ENCODE data around the gene C14orf93.

C14orf93 gene
- 15.9 to 18.9 reads per million in 2 donors for total RNA-seq

GRCh38 chr14:23009939-23010726, at the start of gene C14orf93:
Gene C14orf93 (minus strand): TSS chr14:23010143. CDS start chr14:22999023, 11,120 bp downstream.
- DNase-seq, result peak; percentile 55

- DNase-seq, result no peak
Measured at GRCh38 chr14:23058654-23059504, 48.9 kb upstream of the C14orf93 start.

DNA sequence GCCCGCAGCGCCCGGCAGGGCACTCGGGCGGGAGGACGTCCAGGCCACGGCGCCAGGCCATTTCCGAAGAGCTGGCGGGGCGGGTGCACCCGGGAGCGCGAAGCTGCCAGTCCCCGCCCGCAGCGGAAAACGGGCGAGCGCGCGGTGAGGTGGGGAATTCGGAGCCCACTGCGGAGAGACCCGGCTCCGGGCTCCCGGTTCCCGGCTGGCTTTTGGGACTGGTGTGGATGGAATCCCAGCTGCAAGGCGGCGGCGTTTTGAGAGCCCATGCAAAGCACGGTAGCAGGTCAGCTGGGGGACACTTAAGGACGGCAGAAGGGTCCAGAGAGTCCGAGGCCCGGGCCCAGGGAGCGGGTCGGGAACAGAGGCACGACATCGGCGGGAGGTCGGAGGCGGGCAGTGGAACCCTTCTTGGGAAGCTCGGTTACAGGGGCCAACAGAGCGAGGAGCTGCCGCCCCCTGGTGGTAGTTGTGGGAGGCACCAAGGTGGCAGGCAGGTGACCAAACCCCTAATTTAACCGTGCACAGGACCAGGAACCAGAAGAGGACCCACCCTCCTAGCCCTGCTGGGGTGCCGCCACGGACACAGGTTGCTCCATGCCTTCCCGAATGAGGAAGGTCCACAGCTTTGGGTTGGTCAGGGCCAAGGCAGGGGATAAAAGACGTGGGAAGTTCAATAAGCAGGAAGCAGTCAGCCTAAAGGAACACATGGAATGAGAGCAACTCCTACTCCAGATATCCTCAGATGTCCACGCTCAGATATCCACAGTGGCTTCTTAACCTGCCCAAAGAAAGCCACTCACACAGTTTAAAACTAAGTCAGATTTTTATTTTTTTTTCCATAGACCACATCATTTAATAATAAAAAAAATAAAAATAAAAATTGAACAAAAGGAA, 48.1 kb upstream of the C14orf93 start:
- DNase-seq, result no peak

GRCh38 chr14:23056956-23057756, 47.2 kb upstream of the C14orf93 start, which contains the start of gene CDH24:
Gene CDH24 (minus strand): TSS chr14:23057520. CDS start chr14:23055733, 1,787 bp downstream.
- no peak for DNase-seq

- DNase-seq, result no peak
Measured at GRCh38 chr14:23056145-23056955, 46.4 kb upstream of the C14orf93 start.

GRCh38 chr14:23055621-23056144, 45.7 kb upstream of the C14orf93 start:
- DNase-seq, result no peak

DNA sequence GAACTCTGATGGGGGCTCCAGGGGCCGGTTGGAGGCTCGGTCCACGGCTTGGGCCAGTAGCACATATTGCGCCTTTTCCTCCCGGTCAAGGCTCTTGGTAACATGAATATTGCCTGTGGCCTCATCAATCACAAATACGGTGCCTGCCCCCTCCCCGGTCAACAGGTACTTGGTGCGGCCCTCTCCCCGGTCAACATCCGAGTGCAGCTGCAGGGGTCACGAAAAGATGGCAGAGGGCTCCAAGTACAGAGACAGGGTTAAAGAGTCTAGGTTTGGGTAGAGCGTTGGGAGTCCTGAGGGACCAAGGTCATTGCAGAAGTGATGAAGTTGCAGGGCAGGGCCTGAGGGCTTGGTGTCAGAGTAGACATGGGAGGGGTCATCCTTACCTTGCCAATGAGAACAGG, 45.2 kb upstream of the C14orf93 start:
- DNase-seq, result no peak

GRCh38 chr14:23054000-23054811, 44.3 kb upstream of the C14orf93 start:
- DNase-seq, result no peak

- DNase-seq, result no peak
Measured at GRCh38 chr14:23053426-23053825, 43.5 kb upstream of the C14orf93 start.

DNA sequence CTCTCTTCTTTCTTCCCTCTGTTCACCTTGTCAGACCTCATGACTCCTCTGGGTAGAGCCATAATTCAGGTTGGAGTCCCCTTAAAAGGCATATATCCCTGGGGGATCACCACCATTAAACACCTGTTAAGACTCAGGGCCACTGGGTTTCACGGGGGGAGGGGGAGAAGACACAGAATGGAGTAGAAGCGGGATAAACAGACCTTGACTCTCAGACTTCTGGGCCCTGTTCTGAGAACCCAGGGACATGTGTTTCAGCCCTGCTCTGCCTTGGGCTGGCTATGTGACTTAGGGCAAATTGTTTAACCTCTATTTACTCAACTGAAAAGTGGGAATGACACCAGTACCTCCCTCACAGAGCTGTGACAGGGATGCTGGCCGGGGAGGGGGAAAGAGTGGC, 42.7 kb upstream of the C14orf93 start:
- no peak for DNase-seq

DNA sequence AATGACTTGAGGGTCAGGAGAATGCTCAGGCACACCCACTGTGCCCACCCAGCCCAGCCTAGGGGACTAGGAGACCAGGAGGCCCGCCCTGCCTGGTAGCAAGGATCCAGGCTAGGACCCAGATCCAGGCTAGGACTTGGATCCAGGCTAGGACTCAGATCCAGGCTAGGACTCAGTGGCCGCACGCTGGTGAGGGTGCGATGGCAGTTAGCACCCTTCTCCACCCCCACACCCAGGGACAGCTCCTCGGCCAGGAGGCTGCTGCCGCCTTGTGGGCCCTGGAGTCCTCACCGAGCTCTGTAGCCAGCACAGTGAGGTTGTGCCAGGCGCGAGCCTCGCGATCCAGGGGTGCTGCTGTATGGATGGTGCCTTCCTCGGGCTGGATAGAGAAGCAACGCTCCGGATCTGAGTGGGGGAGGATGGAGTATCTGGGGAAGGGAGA, 42.3 kb upstream of the C14orf93 start:
- no peak for DNase-seq

DNA sequence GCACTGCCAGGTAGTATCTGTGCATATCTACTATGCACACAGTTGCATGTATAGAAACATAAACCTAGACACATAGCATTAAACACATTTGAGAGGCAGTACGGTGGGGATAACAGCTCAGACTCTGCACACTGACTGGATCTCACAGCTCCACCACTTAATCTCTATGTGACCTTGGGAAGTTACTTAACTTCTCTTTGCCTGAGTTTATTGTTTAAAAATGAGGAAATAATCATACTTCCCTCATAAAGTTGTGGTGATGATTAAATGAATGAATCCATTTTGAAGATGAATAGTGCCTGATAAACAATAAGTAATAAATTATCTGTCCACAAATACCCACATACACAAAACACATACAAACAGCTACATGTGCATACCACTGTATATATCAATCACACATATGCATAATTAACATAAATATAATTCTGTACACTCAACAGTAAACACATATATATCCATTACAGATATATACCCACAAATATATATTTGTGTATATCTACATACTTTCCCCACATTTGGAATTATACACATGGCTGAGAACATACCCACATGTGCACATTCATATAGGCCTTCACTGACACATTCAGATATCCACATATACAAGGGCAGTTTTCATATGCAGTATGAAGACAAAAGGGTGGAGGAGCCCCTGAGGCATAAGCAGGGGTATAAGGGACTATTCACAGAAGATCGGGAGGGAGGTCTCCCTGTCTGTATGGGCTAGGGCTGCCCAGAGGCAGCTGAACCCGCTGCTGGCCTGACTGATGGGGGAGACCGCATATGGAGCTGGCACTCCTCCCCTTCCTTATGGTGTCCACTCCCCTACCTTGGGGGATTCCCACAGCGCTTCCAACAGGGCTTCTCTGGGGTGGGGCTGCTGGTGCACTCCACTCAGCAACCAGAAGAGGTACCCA, 41.5 kb upstream of the C14orf93 start:
- DNase-seq, result no peak

- no peak for DNase-seq
Measured at GRCh38 chr14:23049011-23049410, 39.1 kb upstream of the C14orf93 start.

DNA sequence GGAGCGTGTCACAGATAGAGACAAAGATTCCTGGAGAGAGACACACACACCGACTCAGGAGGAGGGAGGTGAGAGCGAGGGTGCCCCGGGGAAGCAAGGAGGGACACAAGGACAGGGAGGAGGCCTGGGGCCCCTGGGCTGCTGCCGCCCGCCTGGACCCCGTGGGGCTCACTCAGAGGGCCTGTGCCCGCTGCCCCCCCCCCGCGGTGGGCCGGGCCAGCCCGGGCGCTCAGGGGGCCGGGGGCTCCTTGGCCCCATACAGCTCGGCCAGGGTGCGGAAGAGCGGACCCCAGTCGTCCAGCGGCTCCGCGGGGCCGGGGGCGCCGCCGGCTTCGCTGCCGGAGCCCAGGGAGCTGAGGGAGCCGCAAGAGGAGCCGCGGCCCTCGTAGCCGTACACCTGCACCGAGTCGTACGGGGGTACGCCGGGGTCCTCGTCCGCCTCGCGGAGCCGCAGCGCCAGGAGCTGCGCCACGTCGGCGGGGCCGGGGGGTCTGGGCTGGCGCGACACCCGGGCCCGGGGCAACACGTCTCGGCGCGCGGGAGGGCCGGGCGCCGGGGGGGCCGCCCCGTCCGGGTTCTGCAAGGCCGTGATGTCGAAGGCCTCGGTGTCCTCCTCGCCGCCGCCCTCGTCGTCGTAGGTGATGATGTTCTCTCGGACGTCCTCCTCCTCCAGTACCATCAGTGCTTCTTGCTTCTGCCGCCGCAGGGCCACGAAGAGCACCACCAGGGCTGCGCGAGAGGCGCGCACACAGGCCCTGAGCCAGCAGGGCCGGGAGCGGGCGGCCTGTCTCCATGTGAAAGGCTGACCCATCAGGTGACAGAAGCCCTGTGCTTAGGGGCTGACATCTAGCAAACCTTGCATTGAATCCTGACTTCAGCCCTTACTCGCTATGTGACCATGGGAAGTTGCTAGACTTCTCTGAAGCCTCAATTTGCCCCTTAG, 38.1 kb upstream of the C14orf93 start:
- no peak for DNase-seq

- no peak for DNase-seq
Measured at GRCh38 chr14:23047034-23047634, 37.2 kb upstream of the C14orf93 start.

- no peak for DNase-seq
Measured at GRCh38 chr14:23045419-23046357, 35.7 kb upstream of the C14orf93 start.
